Muscle of arm (tissue), 12 donors: ENCODE measurements around the gene HSD17B13. TPM values are rescaled to one million over a fixed set of nuclear protein-coding genes. Genes with fewer than 3 reads are reported as not detected.

ENCODE experiments used
- DNase-seq: peaks from one replicate; pipeline ENCODE4 v3.0.0-alpha.2; 2013
- polyA plus RNA-seq, 12 donors: library from polyadenylated mRNA; unstranded; fragments of 120-200 nt; gene quantifications; one replicate each; pipeline ENCODE4 v1.2.1, GENCODE V29; 2013; ENCODE audit not compliant: insufficient read length in 12 of 12

The HSD17B13 gene
- polyA plus RNA-seq, 12 donors, result 0.20 to 0.50 (median 0.36) TPM; not detected in 3

DNA sequence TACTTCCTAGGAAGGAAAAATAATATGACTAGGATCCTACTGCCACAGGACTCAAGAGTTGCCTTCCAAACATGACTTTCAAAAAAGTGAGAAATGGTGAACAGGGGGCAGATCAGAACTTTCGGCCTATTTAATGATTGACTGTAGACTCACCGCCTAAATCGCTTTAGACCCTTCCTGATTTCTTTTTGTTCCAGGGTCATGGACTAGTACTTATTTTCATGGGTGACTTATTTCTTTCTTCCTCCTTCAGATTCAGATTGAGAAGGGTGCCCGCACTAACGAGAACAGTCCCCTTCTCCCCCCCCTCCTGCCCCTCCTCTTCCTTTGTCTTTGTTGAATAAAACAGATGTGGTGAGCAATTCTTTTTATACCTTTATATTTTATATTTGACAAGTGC, 54.3 kb downstream of the HSD17B13 start:
- DNase-seq, result no peak

- DNase-seq, result no peak
These were observed 55.7 kb downstream of the HSD17B13 start for GRCh38 chr4:87266986-87267385.

- DNase-seq, result no peak
These were observed 59.8 kb downstream of the HSD17B13 start for GRCh38 chr4:87262886-87263285.

- no peak for DNase-seq
These were observed 62.2 kb downstream of the HSD17B13 start for GRCh38 chr4:87260477-87260876.

DNA sequence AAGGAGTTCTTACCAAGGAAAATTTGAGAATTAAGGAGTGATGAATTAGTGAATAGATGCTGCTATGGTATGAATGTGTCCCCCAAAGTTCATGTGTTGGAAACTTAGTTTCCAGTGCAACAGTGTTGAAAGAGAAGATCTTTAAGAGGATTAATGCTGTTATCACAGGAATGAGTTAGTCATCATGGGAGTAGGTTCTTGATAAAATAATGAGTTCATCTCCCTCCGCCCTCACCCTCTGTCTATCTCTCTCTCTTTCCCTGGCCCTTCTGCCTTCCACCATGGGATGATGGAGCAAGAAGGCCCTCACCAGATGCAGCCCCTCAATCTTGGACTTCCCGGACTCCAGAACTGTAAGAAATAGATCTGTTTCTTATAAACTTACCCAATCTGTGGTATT, 64.0 kb downstream of the HSD17B13 start:
- no peak for DNase-seq

DNA sequence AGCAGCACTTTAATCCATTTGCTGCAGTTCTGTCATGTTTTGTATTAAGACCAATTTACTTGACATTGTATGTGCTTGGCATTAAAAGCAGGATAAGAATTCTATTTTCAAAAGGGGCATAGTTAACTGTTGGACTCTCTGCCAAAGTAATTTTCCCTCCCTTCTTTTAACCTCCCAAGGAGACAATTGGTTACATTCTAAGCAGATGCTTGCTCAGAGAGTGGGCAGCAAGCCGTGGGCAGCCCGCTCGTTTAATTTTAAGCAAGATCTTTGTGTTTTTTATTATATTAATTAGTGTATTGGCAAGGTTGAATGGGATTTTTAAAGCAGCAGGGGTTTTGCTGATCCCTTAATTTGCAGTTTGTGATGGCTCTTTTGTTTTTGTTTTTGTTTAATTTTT, 65.2 kb downstream of the HSD17B13 start:
- no peak for DNase-seq

- no peak for DNase-seq
These were observed 66.9 kb downstream of the HSD17B13 start for GRCh38 chr4:87255755-87256154.

Other genes starting within 250 kb of the HSD17B13 start
- gene KLHL8, start 102.3 kb downstream of the HSD17B13 start, polyA plus RNA-seq, result 10 to 100 TPM in 11 of 12 donors, not detected in 1; 11.2 to 15.5 (median 12.3) TPM
- 10 to 100 TPM in 11 of 12 donors, not detected in 1; 18.9 to 90.6 (median 24.6) TPM for gene HSD17B11, start 68.3 kb upstream of the HSD17B13 start, polyA plus RNA-seq
- 10 to 100 TPM in 11 of 12 donors, not detected in 1; 26.5 to 52.3 (median 31.7) TPM for gene NUDT9, start 99.7 kb upstream of the HSD17B13 start, polyA plus RNA-seq
- gene SPARCL1, start 206.5 kb upstream of the HSD17B13 start, polyA plus RNA-seq, result 100 to 1,000 TPM in 11 of 12 donors, not detected in 1; 216 to 375 (median 286) TPM